Activated CD8-positive, alpha-beta memory T cell treated with anti-CD3 and anti-CD28 coated beads for 36 hours (primary cell): ENCODE measurements around the gene TMEM229B. TPM values are rescaled to one million over a fixed set of nuclear protein-coding genes. Genes with fewer than 3 reads are reported as not detected.

Experiments
- CTCF ChIA-PET: fragments of 350-600 bp; sonication (Branson Sonifier 250); formaldehyde crosslinking; loops from one replicate; lab custom pipeline; 2021; ENCODE audit warnings: antibody characterized with exemption; lab: Charles Lee
- POLR2A ChIA-PET: fragments of 350-600 bp; sonication (Branson Sonifier 250); formaldehyde crosslinking; loops from one replicate; lab custom pipeline; 2021; ENCODE audit warnings: antibody characterized with exemption; lab: Charles Lee
- total RNA-seq, 2 experiments: library from RNA; stranded (reverse); gene quantifications; one replicate each; pipeline ENCODE4 v1.2.3, GENCODE V29; 2021

TMEM229B gene
- total RNA-seq, 2 experiments from 2014 or later = 1.5 TPM

DNA sequence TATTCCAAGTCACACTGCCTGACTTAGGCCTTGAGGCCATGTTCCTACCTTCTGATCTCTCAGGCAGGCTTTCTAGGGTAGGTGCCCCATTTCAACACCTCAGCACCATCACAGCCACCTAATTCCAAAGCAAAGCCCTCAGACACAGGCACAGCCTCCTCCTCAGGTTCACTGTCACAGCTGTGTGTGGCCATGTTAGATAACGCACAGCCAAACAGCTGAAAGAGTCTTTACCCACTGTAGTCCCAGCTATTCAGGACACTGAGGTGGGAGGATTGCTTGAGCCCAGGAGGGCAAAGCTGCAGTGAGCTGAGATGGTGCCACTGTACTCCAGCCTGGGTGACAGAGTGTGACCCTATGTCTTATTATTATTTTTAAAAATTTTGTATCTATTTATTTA is 7.3 kb upstream of the TMEM229B start:
- ChIA-PET POLR2A (no interaction called here), CTCF (interaction anchor here (1.4 kb wide), 1 partner anchor 69 kb away, joined by 4 read pairs; no protein-coding TSS in a partner anchor)

DNA sequence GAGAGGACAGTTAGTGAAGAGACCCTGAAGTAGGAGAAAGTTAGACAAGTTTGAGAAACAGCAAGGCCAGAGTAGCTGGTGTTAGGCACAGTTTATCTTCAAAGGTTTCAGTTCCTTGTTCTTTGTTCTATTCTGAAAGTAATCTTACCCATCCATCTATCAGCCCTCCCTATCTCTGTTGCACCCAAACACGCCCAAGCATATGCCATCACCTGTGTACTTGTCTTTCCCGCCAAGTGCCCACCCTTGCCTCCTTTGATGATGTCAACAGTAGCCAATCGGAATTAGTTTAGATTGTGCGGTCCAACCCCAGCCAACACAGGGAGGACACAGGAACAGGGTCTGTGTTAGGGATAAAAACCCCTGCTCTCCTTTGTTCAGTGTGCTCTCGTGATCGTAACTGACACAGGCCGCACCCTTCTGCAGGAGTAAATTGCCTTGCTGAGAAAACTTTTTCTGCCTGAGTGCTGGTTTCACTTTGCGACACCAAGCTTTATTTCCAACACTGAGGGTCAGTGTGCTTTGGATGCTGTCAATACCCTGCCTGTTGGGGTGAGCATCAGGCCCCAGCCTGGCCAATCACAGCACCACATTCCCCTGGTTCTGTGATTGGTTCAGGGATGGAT is 4.7 kb upstream of the TMEM229B start:
- ChIA-PET CTCF (no interaction called here), POLR2A (no interaction called here)

DNA sequence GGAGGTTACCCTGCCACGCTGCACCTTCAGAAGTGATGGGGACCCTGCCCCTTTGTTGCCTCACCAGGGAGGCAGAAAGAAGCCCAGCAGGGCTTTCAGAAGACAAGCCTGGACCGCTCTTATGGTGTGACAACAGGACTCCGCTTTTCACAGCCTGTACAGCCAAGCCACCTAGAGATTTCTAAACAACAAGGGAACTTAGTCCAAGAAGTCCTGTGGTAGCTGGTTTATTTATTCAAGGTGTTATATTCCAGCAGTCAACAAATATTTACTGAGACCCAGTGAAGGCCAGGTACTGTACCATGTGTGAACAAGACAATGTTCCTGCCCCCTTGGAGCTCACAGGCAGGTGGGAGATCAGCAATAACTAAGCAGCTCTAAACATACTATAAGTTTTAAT is 4.0 kb upstream of the TMEM229B start:
- POLR2A ChIA-PET = no interaction called here
- CTCF ChIA-PET = no interaction called here

DNA sequence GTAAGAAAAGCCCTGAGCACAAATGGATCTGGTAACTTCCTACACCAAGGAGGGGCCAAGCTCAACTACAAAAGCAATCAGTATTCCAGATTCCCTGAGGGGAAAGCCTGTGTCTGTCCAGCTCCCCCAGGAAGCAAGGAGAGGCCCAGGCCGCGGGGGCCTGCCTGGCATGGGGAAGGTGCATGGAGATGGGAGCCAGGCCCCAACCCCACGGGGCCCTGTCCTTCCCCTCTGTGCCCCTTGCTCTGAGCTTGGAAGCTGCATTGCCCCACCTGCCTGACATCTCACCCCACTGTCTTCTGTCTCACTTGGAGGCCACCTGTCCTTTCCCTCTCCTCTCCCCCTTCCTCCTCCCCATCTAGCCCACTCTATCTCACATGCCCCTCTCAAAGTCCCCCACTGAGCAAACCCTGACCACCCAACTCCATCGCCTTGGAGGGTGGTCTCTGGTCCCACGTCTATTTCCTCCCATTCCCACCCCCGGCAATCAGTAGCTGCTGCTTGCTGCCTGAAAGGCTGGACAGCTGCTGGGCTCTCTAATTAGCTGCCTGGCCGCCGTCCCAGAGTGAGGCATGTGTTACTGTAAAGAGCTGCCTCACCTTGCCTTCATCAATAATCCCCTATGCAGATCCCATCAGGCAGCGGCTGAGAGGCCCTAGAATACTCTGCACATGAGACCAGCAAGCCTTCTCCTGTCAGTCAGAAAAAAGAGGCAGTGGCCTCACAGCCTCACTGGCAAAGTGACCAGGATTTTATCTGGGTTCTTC is 3.4 kb upstream of the TMEM229B start:
- ChIA-PET POLR2A (no interaction called here), CTCF (no interaction called here)

DNA sequence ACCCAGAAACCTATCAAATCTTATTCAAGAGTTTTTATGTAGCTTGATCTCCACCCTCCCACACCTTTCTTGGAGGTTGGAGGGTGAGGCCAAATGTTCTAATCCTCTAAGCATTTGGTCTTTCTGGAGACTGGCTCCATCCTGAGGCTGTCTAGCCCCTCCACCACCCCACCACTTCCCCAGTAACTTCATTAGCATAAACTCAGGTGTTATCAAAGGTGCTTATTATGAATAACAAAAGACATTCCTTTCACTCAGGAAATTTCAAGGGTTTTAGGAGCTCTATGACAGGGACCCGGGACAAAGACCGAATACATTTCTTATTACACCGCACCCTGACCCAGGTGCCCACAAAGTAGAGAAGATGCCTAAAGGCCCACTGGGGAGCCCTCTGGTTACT is 2.8 kb upstream of the TMEM229B start:
- POLR2A ChIA-PET = no interaction called here
- CTCF ChIA-PET = no interaction called here

DNA sequence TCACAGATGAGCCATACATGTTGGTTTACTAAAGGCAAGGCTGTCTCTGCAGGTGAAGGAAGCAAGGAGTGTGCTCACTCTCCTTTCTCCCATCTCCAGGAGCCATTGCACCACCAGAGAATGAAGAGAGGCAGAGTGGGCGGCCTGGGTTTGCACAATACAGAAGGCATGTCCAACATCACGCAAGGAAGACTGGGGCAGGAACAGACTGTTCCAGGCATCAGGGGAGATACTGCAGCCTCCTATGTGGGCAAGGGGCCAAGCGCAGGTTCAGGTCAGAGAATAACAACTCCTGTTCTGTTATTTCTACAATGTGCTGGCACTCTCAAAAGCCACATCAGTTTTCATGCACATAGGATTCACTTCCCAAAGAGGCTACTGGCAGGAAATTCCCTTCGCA is 1.7 kb upstream of the TMEM229B start:
- ChIA-PET POLR2A (no interaction called here), CTCF (no interaction called here)

DNA sequence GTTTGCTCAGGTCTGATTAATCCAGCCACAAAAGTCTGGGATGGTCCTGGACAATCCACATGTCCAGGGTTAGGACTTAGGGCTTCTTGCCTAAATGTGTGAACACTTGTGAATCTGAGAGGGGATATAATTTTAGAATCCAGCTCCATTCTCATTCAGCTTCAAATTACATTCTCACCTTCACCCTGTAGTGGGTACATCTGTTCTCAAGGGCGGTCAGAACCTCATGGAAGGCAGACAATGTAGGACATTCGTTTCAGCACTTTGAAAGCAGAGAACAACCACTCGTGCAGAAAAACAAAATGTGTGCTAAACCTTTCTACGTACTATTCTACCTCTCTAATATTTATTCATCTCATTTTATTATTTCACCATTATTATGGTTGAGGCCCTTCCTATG is 1.2 kb downstream of the TMEM229B start:
- ChIA-PET CTCF (interaction anchor here (1.4 to 3.1 kb wide), 4 partner anchors 27 to 84 kb away, joined by 3 to 9 read pairs (median 5); no protein-coding TSS in a partner anchor), POLR2A (no interaction called here)

DNA sequence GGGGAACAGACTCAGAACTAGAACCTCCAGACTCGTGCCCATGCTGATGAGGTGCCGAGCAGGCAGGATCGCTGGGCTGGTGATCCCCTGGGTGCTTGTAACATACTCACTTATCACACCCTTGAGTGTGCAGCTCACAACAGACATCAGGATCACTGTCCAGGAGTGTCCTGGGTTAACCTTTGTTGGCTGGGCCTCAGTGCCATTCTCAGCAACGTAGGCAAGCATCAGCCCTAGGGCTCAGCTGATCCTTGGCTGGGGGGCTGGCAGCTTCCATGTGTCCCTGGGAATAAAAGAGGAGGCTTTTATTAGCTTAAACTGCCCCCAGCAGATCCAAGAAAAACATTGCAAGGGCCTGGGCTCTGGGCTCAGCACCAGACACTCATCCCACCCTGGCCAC is 1.6 kb downstream of the TMEM229B start:
- ChIA-PET CTCF (interaction anchor here (1.5 to 3.1 kb wide), 3 partner anchors 27 to 84 kb away, joined by 3 to 9 read pairs (median 6); no protein-coding TSS in a partner anchor), POLR2A (no interaction called here)

DNA sequence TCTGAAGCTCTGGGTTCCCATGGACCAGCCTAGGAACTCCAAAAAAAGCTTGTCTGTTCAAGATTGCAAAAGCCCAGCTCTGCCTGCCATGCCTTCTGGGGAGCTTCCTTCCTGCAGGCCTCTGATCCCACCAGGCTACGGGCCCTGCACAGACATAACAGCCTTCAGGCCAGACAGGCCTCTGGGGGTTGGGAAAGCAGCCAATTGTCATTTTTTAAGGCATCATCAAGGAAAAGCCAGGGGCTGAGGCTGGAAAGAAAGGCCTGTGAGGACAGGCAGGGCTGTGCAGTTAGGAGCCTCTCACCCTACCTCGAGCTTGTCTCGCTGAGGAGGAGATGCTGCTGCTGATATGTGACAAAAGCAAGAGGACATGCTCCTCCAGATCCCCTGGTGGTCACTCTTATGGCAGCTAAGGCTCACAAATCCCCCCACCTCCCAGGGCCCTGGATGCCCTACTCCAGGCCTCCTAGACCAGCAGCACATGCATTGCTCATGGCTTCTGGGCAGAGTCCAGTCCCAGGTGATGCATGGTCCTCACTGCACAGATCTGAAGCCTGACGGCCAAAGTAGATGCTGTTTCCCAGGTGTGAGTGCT is 2.9 kb downstream of the TMEM229B start:
- POLR2A ChIA-PET = no interaction called here
- CTCF ChIA-PET = interaction anchor here (0.6 to 3.1 kb wide), 2 partner anchors 28 to 175 kb away, joined by 3 to 9 read pairs; no protein-coding TSS in a partner anchor

DNA sequence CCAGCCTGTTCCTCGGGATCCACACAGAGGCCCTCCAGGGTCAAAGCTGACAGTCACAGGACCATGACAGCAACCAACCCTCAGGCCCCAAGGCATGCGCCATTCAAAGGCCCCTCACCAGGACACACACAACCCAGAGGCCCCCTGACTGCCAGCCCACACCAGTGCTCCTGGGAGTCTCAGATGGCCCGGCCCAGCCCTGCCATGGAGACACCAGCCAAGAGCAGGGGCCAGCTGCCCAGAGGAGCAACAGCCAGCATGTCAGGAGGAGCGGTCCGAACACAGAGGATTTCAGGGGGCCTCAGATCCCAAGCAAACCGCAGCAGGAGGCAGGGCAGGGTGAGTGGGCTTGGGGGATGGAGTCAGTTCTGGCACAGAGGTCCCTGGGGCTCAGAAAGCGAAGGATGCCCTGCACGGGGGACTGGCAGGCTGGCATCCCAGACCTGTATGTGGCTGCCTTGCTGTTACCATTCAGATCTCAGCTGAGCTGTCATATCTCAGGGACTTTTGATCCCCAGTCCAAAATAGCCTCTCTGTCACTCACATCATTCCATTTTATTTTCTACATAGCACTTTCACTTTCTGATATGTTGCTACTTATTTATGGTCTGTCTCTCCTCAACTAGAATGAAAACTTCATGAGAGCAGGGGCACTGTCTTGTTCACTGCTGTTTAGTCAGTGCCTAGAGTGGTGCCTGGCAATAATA is 4.8 kb downstream of the TMEM229B start:
- ChIA-PET POLR2A (no interaction called here), CTCF (no interaction called here)

DNA sequence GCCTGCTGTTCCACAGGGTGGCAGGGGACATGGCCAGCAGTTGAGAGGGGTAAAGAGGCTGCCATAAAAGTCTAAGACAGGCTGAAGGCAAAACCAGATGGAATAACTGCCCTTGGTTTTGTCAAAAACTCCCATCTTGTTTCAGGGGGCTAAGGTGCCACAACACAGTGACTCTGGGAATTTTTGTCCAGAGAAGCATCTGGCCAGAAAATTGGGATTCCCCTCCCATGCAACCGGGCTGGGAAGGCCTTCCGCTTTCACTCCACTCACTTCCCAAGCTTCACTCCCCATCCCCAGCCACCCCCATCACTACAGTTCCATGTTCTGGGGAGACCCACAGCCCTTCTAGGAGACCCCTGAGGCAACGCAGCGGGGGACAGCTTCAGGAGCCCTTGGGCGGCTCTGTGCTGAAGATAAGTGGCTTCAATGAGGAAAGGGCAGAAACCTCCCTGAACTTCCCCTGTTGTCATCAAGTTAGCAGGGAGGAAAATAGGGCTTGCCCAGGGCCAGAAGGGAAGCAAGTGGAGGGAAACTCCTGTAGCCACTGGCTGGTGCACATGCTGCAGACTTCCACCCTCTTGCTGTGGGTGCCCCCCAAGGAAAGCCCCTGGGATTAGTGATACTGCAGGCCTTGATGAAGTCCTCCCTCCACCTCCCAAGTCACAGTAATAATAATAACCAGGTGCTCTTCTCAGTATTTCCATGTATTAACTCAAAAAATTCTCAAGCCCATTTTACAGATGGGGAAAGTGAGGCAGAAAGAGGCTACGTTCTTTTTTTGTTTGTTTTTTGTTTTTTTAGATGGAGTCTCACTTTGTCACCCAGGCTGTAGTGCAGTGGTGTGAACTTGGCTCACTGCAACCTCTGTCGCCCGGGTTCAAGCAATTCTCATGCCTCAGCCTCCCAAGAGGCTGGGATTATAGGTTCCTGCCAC is 6.0 kb downstream of the TMEM229B start:
- POLR2A ChIA-PET = no interaction called here
- CTCF ChIA-PET = no interaction called here

DNA sequence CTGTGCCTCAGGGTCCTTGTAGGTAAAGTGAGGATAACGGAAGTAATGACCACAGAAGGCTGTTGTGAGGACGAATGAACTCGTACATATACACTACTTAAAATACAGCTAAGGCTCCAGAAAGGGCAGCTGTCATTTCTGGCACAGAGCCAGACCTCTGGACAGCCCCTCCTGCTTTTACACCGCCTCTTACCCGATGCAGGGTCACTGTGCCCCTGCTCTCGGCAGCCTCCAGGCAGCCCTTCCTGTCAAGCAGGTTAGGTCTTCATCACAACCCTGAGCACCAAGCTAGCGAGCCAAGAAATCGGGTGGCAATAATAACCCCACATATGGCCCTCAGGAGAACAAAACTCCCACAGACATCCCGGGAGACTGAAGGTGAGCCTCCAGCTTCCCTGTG is 8.5 kb downstream of the TMEM229B start:
- CTCF ChIA-PET = no interaction called here

DNA sequence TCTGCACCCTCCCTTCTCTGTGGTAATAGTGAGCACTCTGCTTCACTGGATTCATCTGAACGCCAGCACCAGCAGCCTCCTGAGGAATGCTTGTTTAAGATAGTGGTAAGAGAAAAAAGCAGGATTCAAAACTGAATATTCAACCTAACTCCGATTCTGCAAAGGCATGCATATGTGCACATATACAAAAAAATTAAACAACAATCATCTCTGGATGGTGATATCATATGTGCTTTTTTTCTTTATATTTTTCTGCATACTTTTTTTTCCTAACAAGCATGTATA is 9.8 kb downstream of the TMEM229B start:
- POLR2A ChIA-PET = no interaction called here
- CTCF ChIA-PET = no interaction called here

More for the DNA sequence above, 8.5 kb downstream of the TMEM229B start:
- POLR2A ChIA-PET = no interaction called here

DNA sequence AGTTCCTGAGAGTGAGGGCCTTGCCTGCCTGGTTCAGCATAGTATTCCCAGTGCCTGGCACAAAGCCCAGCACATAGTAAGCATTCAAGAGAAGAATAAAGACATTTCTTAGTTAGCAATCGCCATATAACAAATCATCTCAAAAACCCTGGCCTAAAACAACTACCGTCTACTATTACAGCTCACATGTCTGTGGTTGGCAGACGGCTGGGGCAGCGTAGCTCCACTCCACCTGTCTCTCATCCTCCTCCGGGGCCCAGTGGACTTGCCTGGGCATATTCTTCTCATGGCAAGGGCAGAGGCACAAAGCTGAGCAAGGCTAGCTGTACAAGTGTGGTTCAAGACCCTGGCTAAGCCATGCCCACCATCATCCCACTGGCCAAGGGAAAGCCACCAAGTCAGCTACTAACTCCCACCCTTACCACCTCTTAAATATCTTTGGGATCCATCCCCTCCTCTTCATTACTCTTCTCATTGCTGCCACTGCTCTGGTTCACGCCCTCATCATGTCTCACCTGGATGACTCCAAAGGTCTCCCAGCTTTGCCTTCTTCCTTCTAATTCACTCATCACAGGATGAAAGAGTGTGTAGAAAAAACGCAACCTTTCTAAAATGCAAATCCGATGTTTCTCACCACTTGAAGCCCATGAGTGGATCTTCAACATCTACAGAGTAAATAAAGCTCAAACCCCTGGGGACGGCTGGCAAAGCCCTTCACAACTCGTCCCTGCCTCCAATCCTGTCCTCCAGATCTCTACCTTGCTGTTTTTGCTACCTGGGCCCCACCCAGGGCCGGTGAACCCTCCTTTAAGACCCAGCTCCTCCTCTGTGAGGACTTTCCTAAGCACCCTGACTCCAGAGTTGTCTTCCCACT is 10.4 kb downstream of the TMEM229B start:
- CTCF ChIA-PET = no interaction called here
- POLR2A ChIA-PET = no interaction called here

DNA sequence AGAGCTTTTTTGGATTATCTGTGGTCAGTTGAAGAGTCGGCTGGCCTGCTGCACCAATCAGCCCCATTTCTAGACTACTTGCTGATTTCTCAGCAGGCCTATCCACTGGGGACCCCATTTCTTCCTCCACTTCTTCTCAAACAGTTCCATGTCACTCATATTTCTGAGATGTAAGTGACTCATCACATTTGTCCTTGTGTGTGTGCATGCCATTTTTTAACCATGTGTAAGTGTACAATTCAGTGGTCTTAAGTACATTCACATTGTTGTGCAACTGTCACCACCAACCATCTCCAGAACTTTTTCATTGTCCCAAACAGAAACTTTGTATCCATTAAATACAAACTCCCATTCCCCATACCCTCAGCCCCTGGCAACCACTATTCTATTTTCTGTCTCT is 14.2 kb downstream of the TMEM229B start:
- ChIA-PET POLR2A (no interaction called here), CTCF (no interaction called here)

DNA sequence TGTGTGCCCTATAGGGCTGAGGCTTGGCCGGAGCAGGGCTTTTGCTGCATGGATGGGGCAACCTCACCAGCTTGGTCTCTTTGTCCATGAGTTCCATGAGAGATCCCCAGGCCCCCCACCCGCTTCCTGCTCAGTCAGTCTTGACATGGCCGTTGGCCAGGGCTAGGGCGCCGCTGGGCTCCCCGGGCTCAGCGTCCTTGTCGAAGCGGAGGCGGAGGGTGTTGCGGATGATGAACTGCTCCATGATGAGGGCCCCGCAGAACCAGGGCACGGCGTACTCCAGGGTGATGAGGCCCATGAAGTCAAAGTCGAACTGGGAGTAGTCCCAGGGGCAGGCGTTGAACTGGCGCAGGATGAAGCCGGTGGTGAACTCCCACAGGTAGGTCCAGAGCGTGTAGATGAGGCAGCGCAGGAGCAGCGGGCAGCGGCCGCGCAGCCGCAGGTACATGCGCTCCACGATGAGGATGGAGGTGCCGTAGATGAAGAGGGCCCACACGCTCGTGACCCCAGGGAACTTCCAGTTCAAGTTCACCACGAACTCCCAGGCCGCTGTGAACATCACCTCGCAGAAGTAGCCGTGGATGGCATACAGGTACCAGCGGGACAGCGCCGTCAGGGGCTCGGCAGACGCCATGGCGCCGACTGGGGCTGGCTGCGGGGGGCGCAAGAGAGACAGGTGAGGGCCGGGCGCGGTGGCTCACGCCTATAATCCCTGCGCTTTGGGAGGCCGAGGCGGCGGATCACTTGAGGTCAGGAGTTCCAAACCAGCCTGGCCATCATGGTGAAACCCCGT is 15.0 kb downstream of the TMEM229B start:
- ChIA-PET POLR2A (no interaction called here), CTCF (no interaction called here)

DNA sequence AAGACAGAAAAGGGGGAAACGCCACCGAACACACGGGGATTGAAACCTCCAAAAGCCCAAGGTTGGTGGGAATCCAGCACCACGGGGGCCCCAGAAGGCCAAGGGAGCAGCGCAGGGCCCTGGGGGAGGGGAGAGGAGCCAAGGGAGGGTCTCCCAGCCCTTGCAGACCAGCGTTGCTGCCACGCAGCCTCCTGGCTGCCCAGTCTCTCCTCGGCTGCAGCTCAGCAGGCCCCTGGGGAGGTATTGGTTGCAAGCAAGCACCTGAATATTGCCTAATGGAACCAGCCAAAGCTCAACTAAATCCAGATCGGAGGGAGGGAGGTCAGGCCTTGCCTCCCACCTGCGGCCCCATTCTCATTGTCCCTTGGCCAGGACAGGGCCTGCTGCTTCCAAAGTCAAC is 15.8 kb downstream of the TMEM229B start:
- CTCF ChIA-PET = no interaction called here
- POLR2A ChIA-PET = no interaction called here

DNA sequence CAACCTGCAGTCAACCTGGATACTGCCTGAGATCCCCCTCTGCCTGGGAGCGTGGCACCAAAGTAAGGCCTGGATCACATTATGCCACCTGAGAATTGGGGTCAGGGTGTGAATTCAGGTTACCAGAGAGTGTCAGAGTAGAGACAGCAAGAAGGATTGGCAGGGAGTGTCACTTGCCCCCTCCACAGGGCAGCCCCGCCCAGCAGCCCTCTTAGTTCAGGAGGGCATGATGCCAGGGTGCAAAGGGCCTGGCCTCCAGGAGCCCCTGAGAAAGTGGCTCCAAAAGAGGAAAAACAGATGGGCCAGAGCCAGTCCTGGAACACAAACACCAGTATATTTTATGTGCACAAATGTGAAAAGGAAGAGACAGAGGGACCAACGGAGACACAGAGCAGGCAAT is 18.6 kb downstream of the TMEM229B start:
- CTCF ChIA-PET = no interaction called here
- POLR2A ChIA-PET = no interaction called here
